Spleen (tissue), 7 donors: ENCODE results near the gene ARHGAP24.

Source experiments
- CTCF ChIP-seq, 11 experiments: fragments of 200-600 bp in 7 of 11; fragments of 450-650 bp in 4 of 11; sonication (generic) in 4 of 11; IDR thresholded peaks in 8 of 11; conservative IDR thresholded peaks in 3 of 11; 1 replicate in 7 of 11; 2 replicates in 4 of 11; pipeline versions ENCODE4 v1.4.0 to v1.8.0; 2016 to 2021; ENCODE audit warnings: antibody characterized with exemption in 11 of 11, inconsistent platforms in 4 of 11, mild to moderate bottlenecking in 1 of 11
- POLR2AphosphoS5 ChIP-seq, 3 donors: sonication (generic); formaldehyde crosslinking; IDR thresholded peaks; one replicate each; pipeline ENCODE4 v1.5.1; 2017; ENCODE audit warnings: antibody characterized with exemption in 3 of 3
- donor health status: DM: no; HTN: no; CAD: no; lungs with moderate emphysema.
- donor health status: DM: no; HTN: no; CAD: no.
- donor health status: DM: no; HTN: no; CAD: no.

DNA sequence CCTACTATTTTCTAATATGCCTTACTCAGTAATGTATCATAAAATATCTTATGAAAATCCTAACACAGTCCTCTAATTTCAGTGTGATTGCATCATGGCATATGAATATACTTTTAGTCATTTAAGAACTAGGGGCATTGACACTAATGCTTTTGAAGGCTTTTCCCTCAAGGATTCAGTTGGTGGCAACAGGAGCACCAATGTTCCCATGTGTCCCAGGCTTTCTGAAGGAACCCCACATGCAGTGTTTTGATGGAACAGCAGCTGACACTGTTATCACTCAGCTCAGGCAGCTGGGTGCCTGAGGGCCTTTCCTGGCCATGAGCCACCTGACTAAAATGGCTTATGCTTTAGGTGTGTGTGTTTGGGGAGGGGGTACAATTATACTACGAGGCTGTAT, 348.3 kb downstream of the ARHGAP24 start:
- no peak for TF ChIP-seq CTCF (IDR thresholded peaks at IDR 0.05 in 8 of 11, conservative IDR thresholded peaks at IDR 0.05 in 3 of 11)
- TF ChIP-seq POLR2AphosphoS5 (IDR thresholded peaks at IDR 0.05): no peak
